ENCODE measurements around the gene MUS81. TPM values are rescaled to one million over a fixed set of nuclear protein-coding genes. Genes with fewer than 3 reads are reported as not detected.
A peak's percentile ranks its signal among the peaks of the same experiment; 100 is the strongest.

Gene MUS81
- total and polyA plus RNA-seq, 10 of the 15 experiments (the other 5 are each of a cell fraction or from before 2014, with no cell fraction given) = 11.8 to 76.1 (median 48.4) TPM

DNA sequence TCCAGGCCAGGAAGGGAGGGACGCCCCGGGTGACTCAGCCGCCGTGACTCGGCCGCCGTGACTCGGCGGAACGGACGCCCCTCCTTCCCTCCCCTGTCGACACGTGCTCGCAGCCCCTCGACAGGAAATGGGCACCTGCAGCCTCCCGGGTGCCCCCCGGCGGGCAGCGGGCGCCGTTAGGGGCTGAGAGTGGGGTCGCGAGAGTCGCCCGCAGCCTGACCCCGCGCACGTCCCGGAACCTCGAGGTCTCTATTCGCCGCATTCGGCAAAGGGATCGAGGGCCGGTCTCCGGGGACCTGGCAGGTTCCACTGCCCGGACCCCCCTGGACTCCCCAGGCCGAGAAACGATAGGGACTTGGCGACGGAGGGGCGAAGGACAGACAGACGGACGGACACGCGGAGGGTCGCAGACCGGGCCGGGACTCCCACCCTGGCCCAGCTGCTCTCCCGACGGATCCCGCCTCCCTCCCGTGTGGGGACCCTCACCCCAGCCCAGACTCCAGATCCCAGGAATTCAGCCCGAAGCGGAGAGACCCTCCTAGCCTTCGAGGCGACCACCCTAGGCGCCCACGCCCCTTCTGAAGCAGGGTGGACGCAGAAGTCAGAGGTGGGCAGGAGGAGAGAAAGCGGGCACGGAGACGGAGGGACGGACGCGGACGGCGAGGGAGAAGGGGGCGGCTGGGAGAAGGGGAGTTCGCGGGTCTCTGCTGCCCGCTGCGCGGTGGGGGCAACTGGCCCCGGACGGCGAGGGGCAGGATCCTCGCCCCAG, 39.3 kb downstream of the MUS81 start:
- Histone ChIP-seq H3K36me3 (ENCODE audit: control insufficient read depth in 2 of 2, insufficient read depth in 2 of 2, low read length in 1 of 2) (no peaks in the 10 kb centered on the region), H4K20me1 (ENCODE audit: control insufficient read depth, insufficient read depth) (no peaks in the 10 kb centered on the region), H3K27ac (ENCODE audit: control insufficient read depth, insufficient read depth) (peak overlapping the region; percentile 9; the same call in 1 of the 2 replicates), H3K4me3 (peak overlapping the region; percentile 84), H2AFZ (ENCODE audit: control insufficient read depth, low read depth, low read length) (peak overlapping the region; percentile 64), H3K4me2 (ENCODE audit: control insufficient read depth, insufficient read depth) (peak overlapping the region; percentile 86), H3K27me3 (replicated peaks in 1 of 2; ENCODE audit: control insufficient read depth in 2 of 2, insufficient read depth in 2 of 2, low read length in 1 of 2) (no peaks in the 10 kb centered on the region; a peak in 1 of 4 replicates), H3K4me1 (ENCODE audit: control insufficient read depth, insufficient read depth, low read length) (0 out of 2 replicates have a peak, but pooled peaks cover 6% of the 10 kb centered on the region), H3K79me2 (ENCODE audit: control insufficient read depth, insufficient read depth, low read length) (peaks cover 9% of the 10 kb centered on the region), H3K9ac (ENCODE audit: control insufficient read depth, insufficient read depth, low read length) (peak overlapping the region; percentile 3), H3K9me3 (replicated peaks; ENCODE audit: control insufficient read depth, insufficient read depth, low read length) (no peaks in the 10 kb centered on the region)
- intact Hi-C loops (cut with micrococcal nuclease; ENCODE audit: unreplicated experiment) = loop anchor here (10.0 kb wide), 1 partner anchor 235 kb away; no protein-coding TSS in a partner anchor
- in situ Hi-C loops (cut with MboI) = no loop called here
- ChIA-PET CTCF (interaction anchor here (0.6 to 6.5 kb wide), 5 partner anchors 10 to 88 kb away, joined by 3 to 67 read pairs (median 7); partner anchors contain the start of genes CCDC85B, FIBP and MUS81), POLR2A (interaction anchor here (1.2 to 4.9 kb wide), 5 partner anchors 8 to 63 kb away, joined by 6 to 67 read pairs (median 15); partner anchors contain the start of genes CCDC85B, FIBP and MUS81), SMC1A (ENCODE audit: uncharacterized antibody, unreplicated experiment) (interaction anchor here (0.9 to 5.6 kb wide), 3 partner anchors 11 to 15 kb away, joined by 3 to 47 read pairs (median 4); partner anchors contain the start of genes CCDC85B and FIBP), RAD21 (ENCODE audit: unreplicated experiment) (interaction anchor here (0.8 to 1.8 kb wide), 4 partner anchors 10 to 119 kb away, joined by 3 to 20 read pairs (median 6); partner anchors contain the start of genes AP5B1, CCDC85B and FIBP)
- FAIRE-seq (no peak), ATAC-seq (peak; percentile 51), DNase-seq (ENCODE audit: low read depth, low spot score) (no peak)
- 2% methylated on average over 73 of the region's 78 CpGs for WGBS (ENCODE audit: insufficient coverage, insufficient replicate concordance, low lambda C conversion rate, missing lambda C conversion rate)
- BruUV-seq (replicated peaks) = no TSS peak
- TF ChIP-seq SMAD1 (IDR thresholded peaks at IDR 0.05; ENCODE audit: low read depth, partially characterized antibody) (no peak), SPI1 (IDR thresholded peaks at IDR 0.05; ENCODE audit: borderline replicate concordance, insufficient read depth, low read depth, low read length) (no peak), RAD21 (IDR thresholded peaks at IDR 0.05; ENCODE audit: insufficient read depth, low read depth, low read length) (no peak), STAT1 (conservative IDR thresholded peaks at IDR 0.05) (no peak), RFX5 (IDR thresholded peaks at IDR 0.05; ENCODE audit: low read depth, low read length) (no peak), MEF2B (IDR thresholded peaks at IDR 0.05; ENCODE audit: partially characterized antibody, poor library complexity, severe bottlenecking) (peak; percentile 47), MTA3 (IDR thresholded peaks at IDR 0.05; ENCODE audit: borderline replicate concordance, low read length) (no peak), RAD51 (IDR thresholded peaks at IDR 0.05) (no peak), IKZF1 (conservative IDR thresholded peaks at IDR 0.05) (peak; percentile 85), RB1 (IDR thresholded peaks at IDR 0.05; ENCODE audit: borderline replicate concordance) (no peak), PML (IDR thresholded peaks at IDR 0.05; ENCODE audit: low read length) (no peak), CHD1 (IDR thresholded peaks at IDR 0.05; ENCODE audit: low read depth, low read length) (0 out of 2 replicates have a peak, but pooled peaks have one; percentile 62), LARP7 (IDR thresholded peaks at IDR 0.05) (no peak), DPF2 (IDR thresholded peaks at IDR 0.05) (0 out of 2 replicates have a peak, but pooled peaks have one; percentile 51), WRNIP1 (IDR thresholded peaks at IDR 0.05; ENCODE audit: borderline replicate concordance, low read depth, low read length) (no peak), RBBP5 (conservative IDR thresholded peaks at IDR 0.05) (no peak), PAX5 (IDR thresholded peaks at IDR 0.05; ENCODE audit: borderline replicate concordance, low read depth, low read length) (peak; percentile 21; the same call in 1 of the 2 replicates)
- TF ChIP-seq, protein P1, sequence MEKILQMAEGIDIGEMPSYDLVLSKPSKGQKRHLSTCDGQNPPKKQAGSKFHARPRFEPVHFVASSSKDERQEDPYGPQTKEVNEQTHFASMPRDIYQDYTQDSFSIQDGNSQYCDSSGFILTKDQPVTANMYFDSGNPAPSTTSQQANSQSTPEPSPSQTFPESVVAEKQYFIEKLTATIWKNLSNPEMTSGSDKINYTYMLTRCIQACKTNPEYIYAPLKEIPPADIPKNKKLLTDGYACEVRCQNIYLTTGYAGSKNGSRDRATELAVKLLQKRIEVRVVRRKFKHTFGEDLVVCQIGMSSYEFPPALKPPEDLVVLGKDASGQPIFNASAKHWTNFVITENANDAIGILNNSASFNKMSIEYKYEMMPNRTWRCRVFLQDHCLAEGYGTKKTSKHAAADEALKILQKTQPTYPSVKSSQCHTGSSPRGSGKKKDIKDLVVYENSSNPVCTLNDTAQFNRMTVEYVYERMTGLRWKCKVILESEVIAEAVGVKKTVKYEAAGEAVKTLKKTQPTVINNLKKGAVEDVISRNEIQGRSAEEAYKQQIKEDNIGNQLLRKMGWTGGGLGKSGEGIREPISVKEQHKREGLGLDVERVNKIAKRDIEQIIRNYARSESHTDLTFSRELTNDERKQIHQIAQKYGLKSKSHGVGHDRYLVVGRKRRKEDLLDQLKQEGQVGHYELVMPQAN (conservative IDR thresholded peaks at IDR 0.05) = 0 out of 2 replicates have a peak, but pooled peaks have one; percentile 3
- TF ChIP-seq, protein P2, sequence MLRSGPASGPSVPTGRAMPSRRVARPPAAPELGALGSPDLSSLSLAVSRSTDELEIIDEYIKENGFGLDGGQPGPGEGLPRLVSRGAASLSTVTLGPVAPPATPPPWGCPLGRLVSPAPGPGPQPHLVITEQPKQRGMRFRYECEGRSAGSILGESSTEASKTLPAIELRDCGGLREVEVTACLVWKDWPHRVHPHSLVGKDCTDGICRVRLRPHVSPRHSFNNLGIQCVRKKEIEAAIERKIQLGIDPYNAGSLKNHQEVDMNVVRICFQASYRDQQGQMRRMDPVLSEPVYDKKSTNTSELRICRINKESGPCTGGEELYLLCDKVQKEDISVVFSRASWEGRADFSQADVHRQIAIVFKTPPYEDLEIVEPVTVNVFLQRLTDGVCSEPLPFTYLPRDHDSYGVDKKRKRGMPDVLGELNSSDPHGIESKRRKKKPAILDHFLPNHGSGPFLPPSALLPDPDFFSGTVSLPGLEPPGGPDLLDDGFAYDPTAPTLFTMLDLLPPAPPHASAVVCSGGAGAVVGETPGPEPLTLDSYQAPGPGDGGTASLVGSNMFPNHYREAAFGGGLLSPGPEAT (IDR thresholded peaks at IDR 0.05; ENCODE audit: low read depth) = no peak
